Activated CD4-positive, alpha-beta T cell treated with anti-CD3 and anti-CD28 coated beads for 24 hours (primary cell): ENCODE results near the gene TNS3.

Experiments used
- DNase-seq, 2 donors: peaks; one replicate each; pipeline ENCODE4 v3.0.0-alpha.2; 2020; ENCODE audit warnings: low read depth in 2 of 2

Gene TNS3

DNA sequence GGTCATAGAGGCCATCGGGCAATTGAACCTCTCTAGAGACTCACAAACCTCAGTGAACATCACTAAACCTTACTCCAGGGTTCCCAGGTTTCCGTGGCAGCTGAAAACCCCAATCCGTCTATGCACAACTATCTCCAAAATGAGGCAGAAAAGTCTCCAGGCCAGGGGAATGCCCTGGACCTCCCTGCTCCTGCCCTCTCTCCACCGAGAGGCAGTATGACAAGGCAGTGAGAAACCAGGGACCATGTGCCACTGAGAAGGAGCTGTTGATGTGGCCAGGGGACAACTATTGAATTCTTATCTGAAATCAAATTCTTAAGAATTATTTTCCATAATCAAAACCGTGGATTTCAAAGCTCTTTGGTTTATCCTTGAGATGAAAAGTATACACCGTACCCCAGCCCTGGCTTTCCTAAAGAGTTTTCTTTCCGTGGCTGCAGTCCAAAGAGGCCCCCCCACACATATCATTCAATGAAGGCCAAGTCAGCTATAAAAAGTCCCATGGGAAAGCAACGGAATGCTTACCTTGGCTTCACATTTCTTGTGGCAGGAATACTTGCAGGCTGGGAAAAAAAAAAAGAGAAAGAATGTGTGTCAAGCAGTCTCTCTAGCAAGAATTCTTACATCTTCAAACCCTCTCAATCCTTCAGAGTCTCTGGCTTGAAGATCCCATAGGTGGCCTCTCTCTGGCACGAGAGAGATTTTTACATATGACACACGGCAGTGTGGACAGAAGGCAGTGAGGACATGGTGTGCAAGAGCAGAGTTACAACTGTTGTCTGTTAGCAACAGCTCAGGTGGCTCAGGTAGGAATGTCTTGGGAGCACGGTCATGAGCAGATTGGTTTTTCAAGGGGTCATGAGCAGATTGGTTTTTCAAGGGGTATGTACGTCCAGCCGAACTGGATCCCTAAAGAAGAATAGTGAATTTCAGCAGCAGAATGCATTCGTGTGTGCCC, 75.2 kb downstream of the TNS3 start:
- DNase-seq = no peak

DNA sequence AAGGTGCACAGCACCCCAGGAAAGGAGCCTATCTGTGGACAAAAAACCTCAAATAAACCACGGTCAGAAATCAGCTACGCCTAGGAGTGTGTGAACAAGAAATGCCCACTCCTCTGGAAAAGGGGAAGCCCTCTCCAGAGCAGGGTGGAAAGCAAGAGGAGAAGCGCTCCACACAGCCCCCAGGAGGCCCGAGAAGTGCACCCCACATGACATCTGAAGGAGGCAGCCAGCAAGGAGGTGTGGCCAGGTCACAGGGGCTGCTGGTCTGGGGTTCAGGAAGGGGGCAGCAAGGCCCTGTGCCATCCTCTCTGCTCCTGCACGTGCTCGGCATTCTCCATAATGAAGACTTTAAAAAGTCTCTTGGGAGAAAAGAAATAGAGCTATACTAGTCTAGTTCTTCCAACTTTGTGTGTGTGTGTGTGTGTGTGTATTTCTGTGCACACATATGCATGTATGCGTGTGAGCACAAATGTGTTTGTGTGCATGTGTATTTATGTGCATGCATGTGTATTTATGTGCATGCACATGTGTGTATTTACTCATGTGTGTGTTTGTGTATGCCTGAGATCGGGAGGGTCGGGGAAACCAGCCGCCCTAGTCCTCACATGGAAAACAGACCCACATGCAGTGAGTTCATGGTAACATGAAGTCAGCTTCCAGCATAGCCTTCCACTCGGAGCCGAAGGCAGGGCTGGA, 76.5 kb downstream of the TNS3 start:
- DNase-seq = no peak

DNA sequence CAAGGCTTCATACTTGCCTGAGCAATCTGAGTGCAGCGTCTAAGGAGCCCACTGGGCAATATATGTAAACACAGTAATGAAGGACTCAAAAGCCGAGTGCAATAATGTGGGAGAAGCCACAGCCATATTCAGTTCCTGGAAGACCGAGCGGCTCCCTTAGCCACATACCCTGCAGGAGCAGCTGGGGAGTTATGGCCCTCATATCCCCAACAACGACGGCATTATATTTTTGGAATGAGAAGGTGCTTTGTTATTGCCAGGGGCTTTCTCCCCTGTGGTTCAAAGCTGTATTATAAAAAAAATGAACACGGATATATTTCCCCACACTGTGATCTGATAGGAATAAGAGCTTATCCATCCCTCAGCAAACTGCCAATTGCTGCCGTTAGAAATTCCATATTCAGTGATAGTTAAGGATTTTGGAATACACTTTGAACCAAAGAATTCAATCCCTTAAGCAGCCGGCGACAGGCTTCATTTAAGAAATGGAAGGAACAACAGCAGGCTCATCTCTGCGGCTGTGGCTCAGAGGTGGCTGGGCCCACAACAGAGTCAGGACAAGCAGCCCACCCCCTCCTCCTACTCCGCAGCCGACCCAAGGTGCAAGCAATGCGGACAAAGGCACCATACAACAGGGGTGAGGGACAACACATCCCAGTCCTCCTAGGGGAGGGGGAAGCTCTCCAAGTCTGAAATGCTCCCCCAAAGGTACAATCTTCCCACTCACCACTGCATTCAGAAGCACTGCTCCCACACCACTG, 77.2 kb downstream of the TNS3 start:
- no peak for DNase-seq

DNA sequence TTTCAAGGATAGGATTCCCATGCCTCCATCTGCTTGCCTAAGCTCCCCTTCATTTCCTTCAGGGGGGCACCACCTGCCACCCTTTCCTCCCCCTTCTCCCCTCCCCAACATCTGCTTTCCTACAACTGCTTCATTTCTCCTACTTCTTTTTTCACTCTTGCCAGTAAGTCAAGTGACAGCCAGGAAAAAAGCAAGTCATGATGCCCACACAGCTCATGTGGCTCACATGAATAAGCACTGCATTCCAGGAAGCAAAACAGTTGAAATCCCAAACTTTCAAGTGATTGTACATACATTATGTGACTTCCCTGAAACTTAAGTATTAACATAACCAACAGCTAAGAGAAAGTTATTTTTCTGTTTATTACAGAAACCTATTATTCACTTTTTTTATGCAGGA, 78.6 kb downstream of the TNS3 start:
- no peak for DNase-seq

DNA sequence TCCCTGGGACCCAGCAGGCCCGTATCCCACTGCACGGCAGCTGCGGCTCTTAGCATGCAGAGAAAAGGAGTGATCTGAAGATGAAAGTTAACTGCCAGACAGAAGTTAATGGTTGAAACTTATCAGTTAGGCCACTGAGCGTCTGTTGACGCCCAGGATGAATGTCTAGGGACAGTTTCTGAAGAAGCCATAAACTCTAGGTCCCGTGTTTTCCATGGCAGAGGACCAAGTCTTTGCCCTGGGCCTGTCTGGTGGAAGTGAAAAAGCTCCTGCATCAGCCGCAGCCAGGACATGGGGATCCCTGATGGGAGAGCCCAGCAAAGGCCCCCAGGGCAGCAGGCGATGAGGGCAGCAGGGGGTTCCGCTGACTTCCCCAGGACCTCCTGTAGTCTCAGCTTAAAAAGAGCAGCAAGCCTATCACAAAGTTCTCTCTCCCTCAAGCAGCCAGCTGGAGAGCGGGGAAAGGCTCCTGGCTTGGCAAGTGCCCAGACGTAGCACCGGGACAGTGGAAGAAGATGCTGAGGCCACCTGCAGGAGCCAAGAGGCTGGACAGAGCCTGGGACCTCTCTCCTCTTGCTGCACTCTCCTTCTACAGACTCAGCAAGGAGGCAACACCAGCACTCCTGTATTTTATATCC, 79.6 kb downstream of the TNS3 start:
- DNase-seq = no peak

DNA sequence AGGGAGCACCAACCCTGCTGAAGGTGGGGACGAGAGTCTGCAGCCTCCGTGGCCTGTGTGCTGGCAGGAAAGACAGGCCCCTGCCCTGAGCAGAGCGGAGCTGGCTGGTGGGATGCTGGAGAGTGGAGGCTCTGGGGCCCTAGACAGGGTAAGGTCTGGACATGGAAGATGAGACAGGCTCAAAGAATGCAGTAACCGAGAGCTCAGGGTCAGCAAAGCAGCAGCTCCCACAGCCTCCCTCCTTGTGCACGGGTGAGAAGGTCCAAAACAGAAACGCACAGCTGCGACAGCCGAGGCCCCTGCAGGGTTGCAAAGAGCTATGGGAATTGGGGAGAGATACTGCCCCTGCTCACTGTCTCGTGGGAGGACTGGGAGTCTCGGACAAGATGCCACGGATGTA, 80.5 kb downstream of the TNS3 start:
- no peak for DNase-seq

DNA sequence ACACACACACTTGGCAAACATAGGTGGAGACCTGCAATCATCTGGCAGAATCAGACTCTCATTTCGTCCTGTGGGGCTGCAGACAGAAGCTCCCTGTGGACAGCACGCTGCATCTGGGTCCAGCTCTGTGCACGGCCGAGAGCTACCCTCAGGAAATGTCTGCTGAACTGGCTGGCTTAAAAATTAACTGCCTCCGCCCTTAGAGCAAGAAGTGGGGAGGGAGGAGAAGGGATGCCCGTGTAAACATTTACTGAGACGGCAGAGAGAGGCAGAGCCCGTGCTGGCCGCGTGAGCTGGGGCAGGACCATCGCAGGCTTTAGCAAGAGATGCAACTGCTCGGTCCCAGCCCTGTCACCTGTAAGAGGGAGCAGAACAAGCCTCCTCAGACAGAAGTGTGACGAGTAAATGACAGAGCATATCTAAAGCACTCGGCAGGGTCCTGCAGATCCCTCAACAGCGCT, 81.8 kb downstream of the TNS3 start:
- no peak for DNase-seq

DNA sequence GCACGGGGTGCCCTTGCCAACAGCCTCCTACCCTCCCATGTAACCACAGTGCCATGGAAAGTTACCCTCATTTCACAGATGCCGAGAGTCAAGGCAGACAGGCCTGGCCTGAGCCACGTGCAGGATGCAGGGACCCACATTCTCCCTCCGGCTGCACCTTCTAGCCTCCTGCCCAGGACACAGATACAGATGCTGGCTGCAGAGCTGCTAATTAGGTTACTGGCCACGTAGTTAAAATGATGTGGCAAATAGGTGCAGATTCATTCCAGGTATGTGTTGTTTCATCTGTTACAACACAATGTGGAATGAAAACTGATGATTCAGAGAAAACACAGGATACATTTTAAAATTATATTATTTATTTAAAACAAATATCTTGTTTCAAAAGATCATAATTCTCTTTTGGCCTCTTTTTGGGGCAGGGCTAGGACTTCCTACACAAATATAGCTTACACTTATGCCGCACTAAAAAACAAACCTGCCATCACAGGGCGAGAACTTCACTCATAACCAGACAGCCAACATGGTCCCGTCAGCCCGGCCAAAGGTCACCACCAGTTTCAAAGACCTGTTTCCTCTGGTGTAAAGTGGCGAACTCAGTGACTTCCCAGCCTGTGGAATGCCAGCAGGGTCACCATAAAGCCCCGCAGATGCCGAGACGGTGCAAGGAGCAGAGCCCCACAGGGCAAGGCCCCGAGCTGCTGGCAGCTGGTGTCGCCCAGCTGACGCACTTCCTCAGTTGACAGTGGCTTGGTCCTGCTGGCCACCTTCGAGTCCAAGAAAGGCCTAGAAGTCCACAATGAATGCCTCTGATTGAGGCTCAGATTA, 83.5 kb downstream of the TNS3 start:
- no peak for DNase-seq

DNA sequence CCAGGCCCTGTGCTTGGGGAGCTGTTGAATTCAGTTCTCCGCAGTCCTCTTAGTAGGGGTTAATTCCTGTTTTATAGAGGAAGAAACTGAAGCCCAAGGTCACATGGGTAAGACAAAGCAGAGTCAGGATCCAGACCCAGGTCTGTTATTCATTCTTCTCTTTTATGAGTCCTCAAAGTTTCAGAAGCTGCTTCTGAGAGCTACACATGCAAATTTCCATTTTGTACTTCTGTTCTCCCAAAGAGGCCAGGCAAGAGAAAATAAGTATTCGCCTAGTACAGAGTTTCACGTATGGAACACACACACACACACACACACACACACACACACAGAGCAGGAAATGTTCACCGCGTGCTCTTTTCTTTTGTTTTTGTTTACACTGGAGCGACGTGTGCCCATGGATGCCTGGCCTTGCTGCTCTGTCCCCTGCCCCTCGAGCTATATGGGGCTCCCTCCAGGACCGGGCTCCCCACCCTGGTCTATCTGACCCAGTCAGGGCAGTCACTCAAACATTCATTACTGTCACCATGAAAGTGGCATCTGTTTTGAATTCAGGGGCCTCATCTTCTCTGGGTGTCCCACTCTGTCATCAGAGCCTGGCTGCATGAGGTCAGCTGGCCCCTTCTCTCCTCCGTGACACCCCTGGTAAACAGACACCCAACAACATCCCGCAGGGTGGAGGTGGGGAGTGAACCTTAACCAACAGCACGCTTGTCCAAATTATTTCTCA, 84.4 kb downstream of the TNS3 start:
- DNase-seq = no peak

DNA sequence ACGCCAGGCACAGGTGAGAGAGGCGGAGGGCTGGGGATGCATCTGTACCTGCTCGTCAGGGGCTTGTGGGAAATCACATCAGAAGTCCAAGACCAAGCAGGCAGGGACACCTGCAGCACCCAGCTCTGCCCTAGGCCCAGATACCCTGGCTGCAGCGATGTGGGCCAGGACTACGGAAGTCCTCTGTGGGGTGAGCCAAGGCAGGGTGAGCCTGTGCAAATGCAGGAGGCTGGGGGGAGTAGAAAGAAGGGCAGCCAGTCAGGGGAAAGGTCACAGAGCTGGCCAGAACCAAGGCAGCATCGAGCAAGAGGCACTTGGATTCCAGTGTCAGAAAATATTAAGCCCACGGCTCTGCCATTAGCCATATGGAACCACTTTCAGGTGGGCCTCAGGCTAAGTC, 85.2 kb downstream of the TNS3 start:
- DNase-seq = no peak

DNA sequence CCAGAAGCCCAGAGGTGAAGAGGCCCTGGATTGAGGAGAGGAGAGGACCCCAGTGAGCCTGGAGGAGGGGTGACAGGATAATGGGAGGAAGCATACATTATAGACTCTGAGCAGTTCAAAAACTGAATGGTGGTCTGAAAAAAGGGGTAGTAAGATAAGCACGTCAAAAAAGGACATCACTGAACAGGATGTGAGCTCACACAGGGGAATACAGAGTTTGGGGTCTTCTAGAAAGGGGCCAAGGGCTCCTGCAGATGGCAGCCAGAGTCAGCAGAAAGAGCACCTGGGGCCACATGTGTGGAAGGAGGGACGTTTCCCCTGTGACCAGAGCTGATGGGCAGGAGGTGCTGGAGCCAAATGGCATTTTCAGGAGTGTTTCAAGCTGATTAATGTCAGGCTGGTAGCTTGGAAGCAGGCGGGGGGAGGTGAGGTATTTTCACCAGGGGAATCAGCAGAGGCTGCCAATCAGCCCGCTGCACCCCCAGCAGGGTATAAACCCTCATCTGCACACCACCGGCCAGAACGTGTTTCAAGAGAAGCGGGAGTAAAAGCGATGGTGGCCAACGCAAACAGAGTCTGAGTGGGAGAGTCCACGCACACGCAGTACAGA, 85.8 kb downstream of the TNS3 start:
- DNase-seq = no peak

DNA sequence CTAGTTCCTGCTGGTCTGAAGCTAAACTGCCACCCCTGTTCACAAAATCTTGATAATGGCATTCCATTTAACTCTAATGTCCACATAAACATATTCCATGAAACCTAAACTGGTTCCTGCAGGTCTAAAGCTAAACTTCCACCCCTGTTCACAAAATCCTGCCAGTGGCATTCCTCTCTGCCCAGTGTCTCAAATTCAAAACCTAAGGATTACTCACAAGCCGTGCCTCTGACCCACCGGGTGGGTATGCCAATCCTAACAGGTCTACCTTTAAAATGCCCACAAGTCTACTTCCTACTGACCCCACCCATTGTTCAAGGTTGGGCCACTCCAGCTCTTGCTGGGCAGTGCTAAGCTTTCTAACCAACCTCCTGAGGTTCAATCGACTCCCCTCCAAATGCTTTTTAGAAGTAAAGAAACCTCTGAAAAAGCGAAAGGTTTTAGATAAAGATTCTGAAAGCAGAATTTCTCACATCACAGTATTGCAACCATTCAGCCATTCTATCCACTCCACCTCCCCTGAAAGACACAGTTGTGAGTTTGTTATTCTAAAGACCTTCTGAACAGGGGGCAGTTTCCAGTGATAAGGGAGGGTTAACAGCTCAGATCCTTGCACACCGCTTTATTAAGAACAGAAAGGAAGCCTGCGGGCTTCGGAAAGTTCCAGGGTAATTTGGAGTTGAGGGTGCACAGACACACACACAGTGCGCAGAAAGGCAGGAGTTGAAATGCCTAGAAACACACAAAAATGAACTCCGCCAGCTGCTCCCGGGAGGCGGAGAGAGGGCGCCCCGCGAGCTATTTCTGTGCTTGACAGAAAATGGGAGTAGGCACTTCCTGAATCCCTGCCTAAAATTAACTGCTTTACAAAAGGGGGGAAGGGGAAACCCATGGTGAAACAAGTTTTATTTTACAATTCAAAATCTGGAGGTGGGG, 87.7 kb downstream of the TNS3 start:
- DNase-seq = no peak

DNA sequence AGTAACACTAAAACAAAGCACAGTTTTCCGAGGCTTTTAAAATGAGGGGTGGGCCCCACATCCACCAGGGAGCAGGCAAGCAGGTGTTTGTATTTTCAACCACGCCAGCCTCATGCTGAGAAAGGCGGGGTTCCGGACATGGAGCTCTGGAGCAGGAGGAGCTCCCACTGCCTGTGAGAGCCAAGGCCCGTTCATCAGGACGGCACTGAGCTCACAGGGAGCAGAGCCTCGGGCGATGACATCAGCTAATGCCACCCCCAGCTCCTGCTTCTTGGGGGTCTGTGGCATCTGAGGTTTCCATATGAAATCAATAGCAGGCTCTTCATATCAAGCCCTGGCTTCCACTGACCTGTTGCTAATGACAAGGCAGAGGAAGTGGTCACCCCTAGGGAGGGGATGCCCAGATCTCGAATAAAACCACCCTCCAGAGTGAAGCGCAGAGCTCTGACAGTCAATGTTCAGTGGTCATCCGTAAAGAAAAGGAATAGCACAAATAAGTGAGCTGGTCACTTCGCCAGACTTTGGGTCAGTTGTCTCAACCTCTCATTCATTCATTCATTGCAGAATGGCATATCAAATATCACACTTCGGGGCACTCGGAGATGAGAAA, 89.1 kb downstream of the TNS3 start:
- no peak for DNase-seq

DNA sequence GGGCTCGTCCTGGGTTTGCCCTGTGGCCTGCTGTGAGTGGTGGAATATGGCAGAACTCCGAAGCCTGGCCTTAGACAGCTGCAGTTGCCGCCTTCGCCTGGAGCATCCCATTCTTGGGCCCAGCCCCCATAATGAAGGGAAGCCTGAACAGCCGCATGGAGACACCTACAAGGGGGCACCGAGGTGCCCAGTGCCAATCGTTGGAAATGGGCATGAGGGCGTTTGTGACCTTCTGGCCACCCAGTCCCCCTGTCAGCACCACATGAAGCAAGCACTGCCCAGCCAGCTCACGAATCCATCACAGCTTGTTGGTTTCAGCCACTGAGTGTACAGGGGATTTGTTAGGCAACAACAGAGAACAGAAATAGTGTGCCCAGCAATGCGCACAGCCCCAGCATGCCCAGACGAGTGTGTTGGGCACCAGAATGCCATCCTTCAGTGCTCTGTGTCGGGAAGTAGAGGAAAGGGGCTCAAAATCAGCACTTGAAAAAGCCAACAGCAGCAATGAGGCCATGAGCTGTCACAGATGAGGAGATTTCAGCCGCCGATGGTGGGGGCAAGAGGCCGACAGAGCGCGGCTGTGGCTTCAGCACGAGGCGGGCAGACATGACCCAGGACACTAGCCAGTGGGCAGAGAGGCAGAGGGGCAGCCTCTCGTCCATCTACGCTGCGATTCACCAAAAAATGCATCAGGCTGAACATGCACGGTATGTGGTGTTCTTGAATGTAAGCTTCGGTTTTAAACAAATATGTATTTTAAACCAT, 91.2 kb downstream of the TNS3 start:
- no peak for DNase-seq

DNA sequence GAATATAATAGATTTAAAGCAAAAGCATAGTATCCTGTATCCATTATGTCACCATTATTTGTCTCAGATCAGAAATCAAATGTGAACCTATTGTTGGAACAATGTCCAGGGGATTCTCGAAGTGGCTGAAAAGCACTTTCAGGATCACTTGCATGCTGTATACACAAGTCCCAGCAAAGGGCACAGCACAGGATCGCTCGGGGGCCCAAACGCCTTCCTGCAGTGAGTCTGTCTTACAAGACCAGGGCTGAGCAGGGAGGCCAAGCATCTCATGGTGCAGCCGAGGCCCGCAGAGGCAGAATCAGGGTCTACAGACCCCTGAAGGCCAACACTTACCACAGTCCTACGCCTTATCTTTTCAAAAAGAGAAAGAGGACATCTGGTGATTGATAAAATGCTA, 92.3 kb downstream of the TNS3 start:
- no peak for DNase-seq

DNA sequence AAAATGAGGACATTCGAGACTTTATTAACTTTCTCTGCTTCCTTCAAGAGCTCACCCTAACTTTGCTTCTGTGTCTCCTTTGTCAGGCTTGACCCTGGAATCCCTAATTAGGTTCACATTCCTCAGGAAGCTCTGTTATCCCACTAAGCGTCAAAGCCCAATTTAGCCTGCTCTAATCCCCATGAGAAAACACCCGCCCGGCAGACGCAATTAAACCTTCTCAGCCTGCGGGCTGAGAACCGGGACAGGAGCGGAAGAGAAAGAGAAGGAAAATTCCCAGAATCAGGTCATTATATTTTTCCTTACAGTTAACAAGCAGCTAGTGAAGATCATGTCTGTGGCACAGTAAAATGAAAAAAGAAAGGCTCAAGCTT, 93.0 kb downstream of the TNS3 start:
- no peak for DNase-seq

DNA sequence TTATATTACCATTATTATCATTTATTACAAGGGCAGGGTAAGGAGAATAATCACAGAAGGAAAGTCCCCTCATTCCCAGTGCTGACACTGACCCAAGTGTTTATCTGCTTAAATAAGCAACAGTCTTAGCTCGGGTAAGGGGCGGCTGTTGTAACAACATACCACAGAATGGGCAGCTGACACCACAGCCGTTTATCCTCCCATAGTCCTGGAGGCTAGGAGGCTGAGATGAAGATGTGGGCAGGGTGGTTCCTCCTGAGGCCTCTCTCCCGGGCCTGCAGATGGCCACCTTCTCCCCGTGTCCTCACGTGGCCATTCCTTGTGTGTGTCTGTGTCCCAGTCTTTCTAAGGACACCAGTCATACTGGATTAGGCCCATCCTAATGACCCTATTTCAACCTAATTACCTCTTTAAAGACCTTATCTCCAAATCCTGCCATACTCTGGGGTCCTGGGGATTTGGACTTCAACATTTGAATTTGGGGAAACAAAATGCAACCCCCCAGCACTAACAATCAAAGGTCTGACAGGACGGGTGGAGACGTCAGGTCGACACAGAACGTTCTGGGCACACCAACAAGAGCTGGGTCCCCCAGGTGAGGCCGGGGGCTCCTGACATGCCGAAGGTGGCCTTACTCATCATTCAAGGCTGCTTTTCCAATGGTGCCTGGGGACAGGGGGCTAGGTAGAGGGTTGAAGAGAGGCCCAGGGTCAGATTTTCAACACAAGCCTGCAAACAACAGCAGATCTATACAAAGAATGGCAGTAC, 93.5 kb downstream of the TNS3 start:
- no peak for DNase-seq
